NCI-H1048 (cell line): ENCODE results near the gene TUBA3D.
"Not testable (repeated sequence)": the region's sequence is repeated elsewhere in the genome, so short reads cannot be mapped to it uniquely, and the experiment has no call there.

Experiments used
- DNase-seq: peaks from one replicate; lab custom pipeline; 2025; lab: John Stamatoyannopoulos, UW

Gene TUBA3D

DNA sequence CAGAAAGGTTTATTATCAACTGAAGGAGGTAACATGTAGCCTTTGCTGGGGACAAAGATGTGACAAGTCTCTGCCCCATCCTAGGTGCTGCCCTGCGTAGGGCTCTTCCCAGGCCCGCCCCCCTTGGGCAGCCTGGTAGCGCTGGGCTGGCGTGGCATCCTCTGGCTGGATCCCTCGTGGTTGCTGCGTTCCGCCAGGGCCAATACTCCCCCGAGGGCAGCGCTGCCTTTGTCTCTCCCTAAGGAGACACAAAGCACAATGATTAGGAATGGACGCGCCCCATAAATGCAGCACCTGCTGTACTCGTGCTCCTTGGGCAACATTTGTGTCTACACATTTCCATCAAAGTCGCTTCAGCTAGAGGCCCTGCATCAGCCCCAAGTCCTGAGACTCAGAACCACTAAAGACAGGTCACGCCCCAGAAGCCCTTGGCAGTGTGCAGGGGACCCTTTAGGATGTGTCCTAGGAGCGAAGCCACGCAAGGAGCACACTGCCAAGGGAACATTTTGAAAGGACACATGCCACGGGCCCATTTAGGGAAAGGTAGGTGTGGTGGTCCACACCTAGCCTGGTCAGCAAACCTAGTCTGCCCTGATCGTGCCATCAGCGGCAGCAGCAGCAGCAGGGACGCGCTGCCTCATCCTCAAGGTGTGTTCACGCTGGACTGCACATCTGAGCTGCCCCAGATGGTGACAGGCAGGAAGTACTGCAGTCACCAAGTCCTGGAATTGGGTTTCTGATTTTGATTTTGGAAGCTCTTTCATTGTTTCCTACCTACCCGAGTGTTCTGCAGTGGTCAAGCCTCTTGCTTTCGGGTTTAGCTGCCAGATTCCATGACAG, 8.3 kb downstream of the TUBA3D start:
- not testable (repeated sequence) for DNase-seq

DNA sequence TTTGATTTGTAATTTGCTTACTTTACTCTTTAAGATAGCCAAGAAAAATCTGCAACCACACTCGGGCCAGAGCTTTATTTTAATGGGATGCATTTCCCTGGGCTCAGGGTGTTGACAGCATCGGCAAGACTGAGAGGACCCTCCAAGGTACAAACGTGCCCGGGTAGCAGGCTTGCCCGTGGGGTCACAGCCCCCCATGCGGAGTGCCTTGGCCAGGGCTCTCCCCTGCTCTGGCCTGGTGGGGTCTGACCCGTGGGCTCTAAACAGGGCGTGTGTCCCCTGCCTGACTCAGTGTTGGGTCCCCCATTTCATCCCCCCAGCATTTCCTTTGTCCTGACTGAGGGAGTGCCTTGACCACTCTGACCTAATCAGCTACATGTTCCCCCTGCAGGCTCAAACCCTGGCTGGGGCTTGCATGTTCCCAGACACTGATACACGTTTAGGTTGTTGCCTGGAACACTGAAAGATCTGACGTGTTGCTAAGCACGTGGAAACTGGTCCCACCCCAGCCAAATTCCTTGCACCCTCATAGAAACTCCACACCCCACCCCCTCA, 9.1 kb downstream of the TUBA3D start:
- DNase-seq: not testable (repeated sequence)

DNA sequence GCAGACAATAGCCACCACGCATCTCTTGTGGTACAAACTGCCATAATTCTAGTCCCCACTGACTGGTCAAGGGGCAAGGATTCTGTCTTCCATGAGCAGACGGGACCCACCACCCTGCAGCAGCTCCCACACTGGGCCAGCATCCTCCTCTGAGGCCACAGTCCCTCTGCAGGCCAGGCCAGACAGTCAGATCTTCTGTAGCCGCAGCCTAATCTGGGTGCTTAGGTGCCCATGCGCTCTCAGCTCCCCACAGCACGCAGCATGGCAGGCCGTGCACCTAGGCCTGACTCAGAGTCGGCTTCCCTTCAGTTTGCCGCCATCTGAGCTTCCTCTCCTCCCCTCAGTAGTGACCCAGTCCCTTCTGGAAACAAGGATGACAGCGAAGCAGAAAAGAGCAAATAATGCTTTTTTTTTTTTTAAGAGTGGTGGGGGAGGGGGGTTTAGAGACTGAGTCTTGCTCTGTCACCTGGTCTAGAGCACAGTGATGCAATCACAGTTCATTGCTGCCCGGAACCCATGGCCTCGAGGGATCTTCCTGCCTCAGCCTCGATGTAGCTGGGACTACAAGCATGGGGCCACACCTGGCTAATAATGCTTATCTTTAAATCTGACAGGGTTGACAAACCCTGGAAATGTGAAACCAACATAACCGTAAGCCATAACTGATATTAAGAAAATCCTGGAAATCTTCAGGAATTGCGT, 10.4 kb downstream of the TUBA3D start:
- not testable (repeated sequence) for DNase-seq

GRCh38 chr2:131488306-131489205, 12.6 kb downstream of the TUBA3D start:
- DNase-seq: no peak

- DNase-seq: not testable (repeated sequence)
Measured at GRCh38 chr2:131490616-131491468, 14.9 kb downstream of the TUBA3D start.

- DNase-seq: not testable (repeated sequence)
Measured at GRCh38 chr2:131491469-131491836, 15.5 kb downstream of the TUBA3D start.

- DNase-seq: not testable (repeated sequence)
Measured at GRCh38 chr2:131492015-131492417, 16.1 kb downstream of the TUBA3D start, which contains the start of gene MZT2A. Gene MZT2A, minus strand, starts transcription at chr2:131492397. Its CDS starts 21 bp downstream, at chr2:131492376.

- peak; percentile 94 for DNase-seq
Measured at GRCh38 chr2:131492418-131493198, 16.7 kb downstream of the TUBA3D start.

DNA sequence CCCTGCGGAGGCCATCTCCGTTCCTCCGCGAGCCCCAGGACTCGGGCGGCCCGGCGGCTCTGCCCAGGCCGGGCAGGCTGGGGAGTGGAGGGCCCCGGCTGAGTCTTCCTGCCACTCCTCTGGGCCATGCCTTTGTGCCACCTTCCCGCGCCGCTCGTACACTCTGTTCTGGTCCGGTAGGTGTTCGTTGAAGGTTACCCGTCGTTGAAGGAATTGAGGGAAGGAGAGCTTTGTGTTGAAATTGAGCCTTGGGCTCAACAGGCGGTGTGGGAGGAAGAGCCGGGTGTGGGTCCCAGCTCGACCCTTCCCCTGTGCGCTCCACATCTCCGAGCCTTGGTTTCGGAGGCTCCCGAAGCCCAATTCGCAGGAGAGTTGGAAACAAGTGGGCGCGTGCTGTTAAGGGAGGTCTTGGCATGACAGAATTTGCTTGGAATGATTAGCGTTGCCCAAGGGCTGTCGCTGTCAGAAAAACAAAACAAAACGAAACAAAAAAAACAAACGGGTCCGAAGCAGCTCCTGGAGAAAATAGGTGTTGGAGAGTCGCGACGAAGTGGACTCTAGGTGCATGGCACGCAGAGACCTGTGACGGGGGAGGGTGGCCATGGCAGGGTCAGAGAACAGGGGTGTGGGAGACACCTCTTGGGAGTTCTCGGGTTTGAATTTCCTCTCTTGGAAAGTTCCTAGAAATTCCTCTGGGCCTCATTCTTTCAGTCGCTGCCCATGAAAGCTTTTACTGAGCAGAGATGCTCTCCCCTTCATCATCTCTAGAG, 17.5 kb downstream of the TUBA3D start:
- DNase-seq: no peak

DNA sequence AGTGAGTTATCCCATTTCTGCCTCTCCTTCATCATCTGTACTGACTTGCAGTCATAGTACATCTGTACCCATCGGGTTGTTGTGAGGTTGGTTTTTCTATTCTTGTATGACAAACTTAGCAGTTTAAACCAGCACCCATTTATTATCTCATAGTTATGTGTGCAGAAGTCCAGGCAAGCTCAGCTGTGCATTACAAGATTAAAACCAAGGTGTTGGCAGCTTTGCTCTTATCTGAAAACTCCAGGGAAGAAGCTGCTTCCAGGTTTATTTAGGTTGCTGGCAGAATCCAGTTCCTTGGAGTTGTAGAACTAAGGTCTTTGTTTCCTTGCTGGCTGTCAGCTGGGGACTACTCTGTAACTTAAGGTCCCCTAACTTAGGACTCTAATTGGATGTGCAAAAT, 19.6 kb downstream of the TUBA3D start:
- DNase-seq: not testable (repeated sequence)

DNA sequence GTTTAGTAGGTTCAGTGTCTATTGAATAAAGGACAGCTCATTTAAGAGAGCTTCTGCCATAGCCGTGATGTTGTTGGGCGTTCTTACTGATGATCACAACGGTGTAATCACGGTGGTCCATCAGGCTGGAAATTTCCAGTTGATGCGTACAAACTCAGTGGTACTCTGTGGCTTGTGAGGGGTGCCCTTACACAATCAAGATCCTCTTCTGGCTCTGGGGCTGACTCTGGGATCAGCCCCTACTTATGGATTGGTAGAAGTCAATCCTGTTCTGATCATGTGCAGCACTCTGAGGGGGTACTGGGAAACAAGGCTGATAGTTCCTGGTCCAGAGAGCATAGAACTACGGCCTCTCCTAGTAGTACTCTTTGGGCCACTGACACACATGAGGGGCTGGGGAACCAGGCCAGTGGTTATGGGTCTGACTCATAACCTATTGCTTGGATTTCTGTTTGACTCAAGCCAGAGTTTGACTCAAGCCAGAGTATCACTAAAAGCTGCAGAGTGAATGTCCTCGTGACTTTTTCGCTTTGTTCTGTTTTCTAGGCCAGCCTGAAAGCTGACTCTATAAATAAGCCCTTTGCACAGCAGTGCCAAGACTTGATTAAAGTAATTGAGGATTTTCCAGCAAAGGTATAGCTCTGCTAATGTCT, 22.5 kb downstream of the TUBA3D start:
- not testable (repeated sequence) for DNase-seq

DNA sequence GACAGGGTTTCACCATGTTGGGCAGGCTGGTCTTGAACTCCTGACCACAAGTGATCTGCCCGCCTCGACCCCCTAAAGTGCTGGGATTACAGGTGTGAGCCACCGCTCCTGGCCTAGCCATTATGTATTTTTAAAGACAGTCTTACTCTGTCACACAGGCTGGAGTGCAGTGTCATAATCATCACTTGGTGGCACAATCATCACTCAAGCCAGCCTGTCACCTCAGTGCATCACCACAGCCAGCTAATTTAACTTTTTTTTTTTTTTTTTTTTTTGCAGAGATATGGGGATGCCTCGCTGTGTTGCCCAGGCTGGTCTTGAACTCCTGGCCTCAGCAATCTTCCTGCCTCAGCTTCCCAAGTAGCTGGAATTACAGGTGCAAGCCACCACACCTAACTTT, 27.7 kb downstream of the TUBA3D start:
- DNase-seq: not testable (repeated sequence)

DNA sequence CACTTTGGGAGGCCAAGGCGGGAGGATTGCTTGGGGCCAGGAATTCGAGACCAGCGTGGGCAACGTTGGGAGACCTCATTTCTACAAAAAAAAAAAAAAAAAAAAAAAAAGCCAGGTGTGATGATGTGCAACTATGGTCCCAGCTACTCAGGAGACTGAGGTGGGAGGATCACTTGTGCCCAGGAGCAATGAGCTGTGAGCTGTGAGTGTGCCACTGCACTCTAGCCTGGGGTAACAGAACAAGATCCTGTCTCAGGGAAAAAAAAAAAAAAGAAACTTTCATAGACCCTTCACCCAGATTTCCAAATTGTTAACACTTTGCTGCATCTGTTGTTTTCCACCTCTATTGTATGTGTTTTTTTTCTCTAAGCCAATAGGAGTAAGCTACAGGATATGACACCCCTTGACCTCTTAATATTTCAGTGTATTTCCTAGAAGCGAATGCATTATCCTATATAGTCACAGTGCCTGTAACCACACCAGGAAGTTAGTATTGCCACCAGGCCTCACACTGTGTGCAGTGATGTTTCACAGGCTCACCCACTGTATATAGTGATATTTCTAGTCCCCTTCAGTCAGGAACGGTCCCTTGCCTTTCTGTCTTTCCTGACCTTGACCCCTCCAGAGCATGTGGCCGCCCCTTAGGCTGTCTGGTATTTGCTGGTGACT, 28.3 kb downstream of the TUBA3D start:
- DNase-seq: not testable (repeated sequence)

- DNase-seq: no peak
Measured at GRCh38 chr2:131509615-131510014, 33.7 kb downstream of the TUBA3D start.

- not testable (repeated sequence) for DNase-seq
Measured at GRCh38 chr2:131511291-131511968, 35.5 kb downstream of the TUBA3D start.

DNA sequence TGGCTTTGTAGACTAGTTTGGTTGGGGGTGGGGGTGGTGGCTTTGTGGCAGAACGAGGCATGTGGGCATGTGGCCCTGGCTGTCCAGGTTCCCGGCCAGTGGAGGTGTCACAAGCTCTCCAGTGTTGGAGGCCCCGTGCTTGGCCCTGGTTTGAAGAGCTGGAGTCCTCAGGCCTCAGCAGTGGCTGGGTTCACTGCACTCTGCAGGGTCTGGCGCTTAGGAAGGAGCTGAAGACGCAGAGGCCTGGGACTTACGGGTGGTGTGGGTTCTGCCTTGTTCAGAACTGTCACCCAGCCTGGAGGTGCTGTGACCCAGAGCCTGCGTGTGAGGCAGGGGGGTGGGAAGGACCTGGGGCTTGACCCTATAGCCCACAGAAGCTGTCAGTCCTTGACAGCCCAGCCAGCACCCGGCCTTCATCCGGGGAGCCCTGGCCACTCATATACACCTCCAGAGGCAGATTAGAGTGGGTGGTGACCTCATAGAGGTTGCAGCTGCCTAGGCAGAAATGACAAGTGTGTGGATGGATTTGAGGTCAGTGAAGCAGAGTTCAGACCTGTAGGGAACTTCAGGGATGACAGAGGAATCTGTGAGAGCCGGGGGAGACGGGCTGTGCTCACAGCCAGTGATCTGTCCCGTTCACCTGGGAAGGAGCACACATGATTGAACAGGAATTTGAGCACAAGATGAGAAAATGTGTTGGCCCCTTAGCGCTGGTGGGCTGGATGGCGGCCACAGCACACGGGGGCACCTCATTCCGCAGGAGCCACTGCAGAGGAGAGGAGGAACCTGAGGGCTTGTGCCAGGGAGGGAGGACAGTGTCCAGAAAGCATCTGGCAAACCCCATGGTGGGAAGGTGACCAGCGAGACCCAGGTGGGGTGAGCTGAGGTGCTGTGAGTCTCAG, 36.3 kb downstream of the TUBA3D start:
- not testable (repeated sequence) for DNase-seq
